H9 (cell line): Measurements from ENCODE around the gene FXYD4. TPM values are rescaled to one million over a fixed set of nuclear protein-coding genes. Genes with fewer than 3 reads are reported as not detected.
A peak's percentile ranks its signal among the peaks of the same experiment; 100 is the strongest.

Experiments used
- DNase-seq: peaks from one replicate; pipeline ENCODE4 v3.0.0-alpha.2; 2017
- H2AFZ ChIP-seq: one replicate; pipeline ENCODE4 v1.6.1; 2013; ENCODE audit warnings: mild to moderate bottlenecking, low read length, control low read depth, moderate library complexity
- H2AK5ac ChIP-seq: 2 replicates; pipeline ENCODE4 v1.6.1; 2013; ENCODE audit warnings: low read length, control low read depth, mixed read lengths; ENCODE audit not compliant: insufficient read length
- H2BK120ac ChIP-seq: one replicate; pipeline ENCODE4 v1.6.1; 2013; ENCODE audit warnings: low read depth, mild to moderate bottlenecking, low read length, control low read depth, inconsistent platforms; ENCODE audit not compliant: poor library complexity, severe bottlenecking
- H2BK12ac ChIP-seq: 2 replicates; pipeline ENCODE4 v1.6.1; 2013; ENCODE audit warnings: low read length, control low read depth, mixed read lengths, low read depth; ENCODE audit not compliant: insufficient read length
- H2BK15ac ChIP-seq: 2 replicates; pipeline ENCODE4 v1.6.1; 2013; ENCODE audit warnings: low read depth, low read length, control low read depth
- H2BK20ac ChIP-seq: one replicate; pipeline ENCODE4 v1.6.1; 2013; ENCODE audit warnings: low read depth, mild to moderate bottlenecking, low read length, control low read depth, inconsistent platforms; ENCODE audit not compliant: poor library complexity, severe bottlenecking
- H2BK5ac ChIP-seq: 2 replicates; pipeline ENCODE4 v1.6.1; 2013; ENCODE audit warnings: low read length, control low read depth, mixed read lengths; ENCODE audit not compliant: insufficient read length
- H3K14ac ChIP-seq: 2 replicates; pipeline ENCODE4 v1.6.1; 2013; ENCODE audit warnings: low read length, control low read depth; ENCODE audit not compliant: insufficient read depth
- H3K18ac ChIP-seq: 2 replicates; pipeline ENCODE4 v1.6.1; 2013; ENCODE audit warnings: low read depth, mild to moderate bottlenecking, mixed read lengths, low read length, control low read depth; ENCODE audit not compliant: insufficient read length
- H3K23ac ChIP-seq: 2 replicates; pipeline ENCODE4 v1.6.1; 2013; ENCODE audit warnings: low read length, control low read depth, mixed read lengths, low read depth; ENCODE audit not compliant: insufficient read length
- H3K23me2 ChIP-seq: 2 replicates; pipeline ENCODE4 v1.6.1; 2013; ENCODE audit warnings: low read depth, mild to moderate bottlenecking, mixed read lengths, low read length, control low read depth; ENCODE audit not compliant: insufficient read length, poor library complexity, severe bottlenecking
- H3K27ac ChIP-seq: 2 replicates; pipeline ENCODE4 v1.5.1; 2013; ENCODE audit warnings: low read length, control low read depth, mixed read lengths, low read depth; ENCODE audit not compliant: insufficient read length
- H3K27me3 ChIP-seq: 2 replicates; pipeline ENCODE4 v1.6.1; 2013; ENCODE audit warnings: low read length, control low read depth, inconsistent platforms; ENCODE audit not compliant: insufficient read depth
- H3K4ac ChIP-seq: 2 replicates; pipeline ENCODE4 v1.6.1; 2013; ENCODE audit warnings: low read depth, mild to moderate bottlenecking, control low read depth, inconsistent platforms, low read length, moderate library complexity
- H3K4me1 ChIP-seq: 2 replicates; pipeline ENCODE4 v1.6.1; 2013; ENCODE audit warnings: low read length, control low read depth, inconsistent platforms; ENCODE audit not compliant: insufficient read depth
- H3K4me2 ChIP-seq: 2 replicates; pipeline ENCODE4 v1.6.1; 2013; ENCODE audit warnings: low read length, control low read depth, mixed read lengths; ENCODE audit not compliant: insufficient read length, insufficient read depth
- H3K56ac ChIP-seq: 2 replicates; pipeline ENCODE4 v1.6.1; 2013; ENCODE audit warnings: low read depth, mild to moderate bottlenecking, mixed read lengths, low read length, control low read depth; ENCODE audit not compliant: insufficient read length
- H3K79me1 ChIP-seq: 2 replicates; pipeline ENCODE4 v1.6.1; 2013; ENCODE audit warnings: low read depth, mild to moderate bottlenecking, moderate library complexity, low read length, control low read depth, inconsistent platforms; ENCODE audit not compliant: insufficient read depth, poor library complexity, severe bottlenecking
- H3K79me2 ChIP-seq: 2 replicates; pipeline ENCODE4 v1.6.1; 2013; ENCODE audit warnings: low read length, control low read depth, inconsistent platforms; ENCODE audit not compliant: insufficient read depth
- H3K9ac ChIP-seq: 2 replicates; pipeline ENCODE4 v1.6.1; 2013; ENCODE audit warnings: low read length, control low read depth, mixed read lengths; ENCODE audit not compliant: insufficient read length; ENCODE audit errors: extremely low read depth
- H3K9me3 ChIP-seq: one replicate; pipeline ENCODE4 v1.6.1; 2013; ENCODE audit warnings: low read depth, low read length, inconsistent platforms; ENCODE audit not compliant: control insufficient read depth
- H3T11ph ChIP-seq: one replicate; pipeline ENCODE4 v1.6.1; 2013; ENCODE audit warnings: mild to moderate bottlenecking, low read length, control low read depth, inconsistent platforms
- H4K20me1 ChIP-seq: one replicate; pipeline ENCODE4 v1.6.1; 2013; ENCODE audit not compliant: control insufficient read depth, insufficient read length, insufficient read depth
- H4K5ac ChIP-seq: 2 replicates; pipeline ENCODE4 v1.6.1; 2013; ENCODE audit warnings: low read depth, mild to moderate bottlenecking, mixed read lengths, low read length, control low read depth; ENCODE audit not compliant: insufficient read length
- H4K8ac ChIP-seq: replicated peaks from 2 replicates; pipeline ENCODE4 v1.6.1; 2013; ENCODE audit warnings: low read length, control low read depth, mixed read lengths, low read depth; ENCODE audit not compliant: insufficient read length
- H4K91ac ChIP-seq: 2 replicates; pipeline ENCODE4 v1.6.1; 2013; ENCODE audit warnings: low read depth, mild to moderate bottlenecking, moderate library complexity, mixed read lengths, low read length, control low read depth; ENCODE audit not compliant: insufficient read length
- H3K27ac Mint-ChIP-seq, 3 experiments: 2 replicates in 2 of 3; 3 replicates in 1 of 3; pipeline ENCODE4 v1.8.0; 2020 to 2021; ENCODE audit warnings: mixed read lengths in 3 of 3, mild to moderate bottlenecking in 1 of 3, moderate library complexity in 1 of 3
- H3K27me3 Mint-ChIP-seq: 2 replicates; pipeline ENCODE4 v1.8.0; 2021; ENCODE audit warnings: low read depth, mild to moderate bottlenecking, moderate library complexity, mixed read lengths
- H3K36me3 Mint-ChIP-seq, 3 experiments: 2 replicates in 2 of 3; 3 replicates in 1 of 3; pipeline ENCODE4 v1.8.0; 2020 to 2021; ENCODE audit warnings: low read depth in 3 of 3, mixed read lengths in 3 of 3; ENCODE audit not compliant: insufficient read depth in 1 of 3
- H3K4me1 Mint-ChIP-seq, 2 experiments: 2 replicates each; pipeline ENCODE4 v1.8.0; 2020; ENCODE audit warnings: mixed read lengths in 2 of 2
- H3K4me3 Mint-ChIP-seq, 2 experiments: 2 replicates in 1 of 2; 3 replicates in 1 of 2; pipeline ENCODE4 v1.8.0; 2020 to 2021; ENCODE audit warnings: mild to moderate bottlenecking in 2 of 2, mixed read lengths in 2 of 2, moderate library complexity in 1 of 2
- H3K9me3 Mint-ChIP-seq, 2 experiments: 2 replicates in 1 of 2; 3 replicates in 1 of 2; pipeline ENCODE4 v1.8.0; 2020; ENCODE audit warnings: mild to moderate bottlenecking in 2 of 2, mixed read lengths in 2 of 2, moderate library complexity in 1 of 2
- CTCF ChIP-seq: fragments of 200-600 bp; sonication (generic); conservative IDR thresholded peaks from 3 replicates; pipeline ENCODE4 v1.8.0; 2021; ENCODE audit warnings: antibody characterized with exemption, mild to moderate bottlenecking
- WGBS: extraction: QIAGEN DNeasy Blood & Tissue Kit; methylation state at CpG from one replicate; pipeline ENCODE4 v1.1.7; 2013; ENCODE audit warnings: missing lambda C conversion rate, low lambda C conversion rate, mixed read lengths; ENCODE audit not compliant: insufficient read length; ENCODE audit errors: extremely low coverage; 5-methylcytosine and 5-hydroxymethylcytosine counted together
- total RNA-seq: library from RNA; stranded (reverse); gene quantifications from 2 replicates; pipeline ENCODE4 v1.2.1, GENCODE V29; 2021

The FXYD4 gene
- total RNA-seq, 1 experiment from 2014 or later, result not detected

- Histone ChIP-seq H3K27me3 (no peaks in the 10 kb centered on the region), H4K5ac (no peak overlapping the region), H3K56ac (no peak overlapping the region), H2BK15ac (no peak overlapping the region), H3K23ac (no peak overlapping the region), H3K9ac (no peak overlapping the region), H2BK120ac (no peak overlapping the region), H3K14ac (no peak overlapping the region), H2AK5ac (no peak overlapping the region), H2AFZ (no peak overlapping the region), H2BK20ac (no peak overlapping the region), H3K4ac (no peak overlapping the region), H3K23me2 (no peaks in the 10 kb centered on the region), H3K27ac (no peak overlapping the region), H3K4me2 (no peak overlapping the region), H3K79me1 (peaks cover 3% of the 10 kb centered on the region), H3K9me3 (no peaks in the 10 kb centered on the region), H3T11ph (no peak overlapping the region), H3K4me1 (no peaks in the 10 kb centered on the region), H4K20me1 (no peaks in the 10 kb centered on the region), H3K79me2 (peaks cover 6% of the 10 kb centered on the region; the same call in 1 of the 2 replicates), H2BK12ac (no peak overlapping the region), H3K18ac (no peak overlapping the region), H4K91ac (no peak overlapping the region), H2BK5ac (no peak overlapping the region), H4K8ac (no peak overlapping the region)
- H3K4me3 Mint-ChIP-seq, result no peak overlapping the region; a peak in 1 of 5 replicates
- H3K27me3 Mint-ChIP-seq, result peaks cover 2% of the 10 kb centered on the region; the same call in 1 of the 2 replicates
- no CpG with 5 or more reads among the region's 5 CpGs for WGBS
- peaks cover 12 to 15% of the 10 kb centered on the region in 2 experiments for H3K4me1 Mint-ChIP-seq
- no peak for TF ChIP-seq CTCF
- DNase-seq, result no peak
- no peaks in the 10 kb centered on the region for H3K9me3 Mint-ChIP-seq
- peak overlapping the region in 2 of 3 experiments; percentile 26 to 45; a peak in 3 of 7 replicates for H3K27ac Mint-ChIP-seq
- peaks cover 54 to 75% (median 69%) of the 10 kb centered on the region in 3 experiments for H3K36me3 Mint-ChIP-seq
These were observed 16.2 kb downstream of the FXYD4 start for GRCh38 chr10:43387678-43388032.
